NCI-H146 (cell line): ENCODE results near the gene SLC37A1.

Source experiments
- DNase-seq: peaks from one replicate; lab custom pipeline; 2025; lab: John Stamatoyannopoulos, UW

The SLC37A1 gene

GRCh38 chr21:42562816-42563215 is 49.2 kb downstream of the SLC37A1 start:
- no peak for DNase-seq

GRCh38 chr21:42563261-42563660 is 49.6 kb downstream of the SLC37A1 start:
- DNase-seq: no peak

GRCh38 chr21:42563686-42564085 is 50.0 kb downstream of the SLC37A1 start:
- DNase-seq: no peak

GRCh38 chr21:42564561-42564971 is 50.9 kb downstream of the SLC37A1 start:
- no peak for DNase-seq

GRCh38 chr21:42565206-42565810 is 51.7 kb downstream of the SLC37A1 start:
- DNase-seq: no peak

GRCh38 chr21:42565886-42566523 is 52.4 kb downstream of the SLC37A1 start:
- no peak for DNase-seq

GRCh38 chr21:42566524-42567213 is 53.0 kb downstream of the SLC37A1 start:
- DNase-seq: no peak

- DNase-seq: no peak
Measured at GRCh38 chr21:42567214-42567555, 53.5 kb downstream of the SLC37A1 start.

GRCh38 chr21:42567861-42568260 is 54.2 kb downstream of the SLC37A1 start:
- DNase-seq: no peak

- DNase-seq: no peak
Measured at GRCh38 chr21:42568376-42568775, 54.7 kb downstream of the SLC37A1 start.

GRCh38 chr21:42568866-42569731 is 55.4 kb downstream of the SLC37A1 start:
- no peak for DNase-seq

GRCh38 chr21:42569732-42570301 is 56.2 kb downstream of the SLC37A1 start:
- DNase-seq: no peak

GRCh38 chr21:42570362-42570761 is 56.7 kb downstream of the SLC37A1 start:
- no peak for DNase-seq

- DNase-seq: peak; percentile 85
Measured at GRCh38 chr21:42570841-42571387, 57.3 kb downstream of the SLC37A1 start.

GRCh38 chr21:42571391-42572150 is 57.9 kb downstream of the SLC37A1 start:
- no peak for DNase-seq

- no peak for DNase-seq
Measured at GRCh38 chr21:42572906-42573495, 59.3 kb downstream of the SLC37A1 start.

GRCh38 chr21:42574234-42575027 is 60.8 kb downstream of the SLC37A1 start:
- DNase-seq: no peak

GRCh38 chr21:42575111-42575510 is 61.5 kb downstream of the SLC37A1 start:
- no peak for DNase-seq

- DNase-seq: no peak
Measured at GRCh38 chr21:42576639-42577038, 63.0 kb downstream of the SLC37A1 start.

- DNase-seq: no peak
Measured at GRCh38 chr21:42578034-42578433, 64.4 kb downstream of the SLC37A1 start.
